Type B pancreatic cell (in vitro differentiated cells): ENCODE data around the gene PKP2. TPM values are rescaled to one million over a fixed set of nuclear protein-coding genes. Genes with fewer than 3 reads are reported as not detected.
A peak's percentile ranks its signal among the peaks of the same experiment; 100 is the strongest.

ENCODE experiments used
- DNase-seq: peaks from one replicate; pipeline ENCODE4 v3.0.0; 2021; ENCODE audit warnings: mixed read lengths; ENCODE audit not compliant: unreplicated experiment; ENCODE audit errors: extremely low spot score
- H3K27ac Mint-ChIP-seq: 2 replicates; pipeline ENCODE4 v1.8.0; 2021; ENCODE audit warnings: mild to moderate bottlenecking, mixed read lengths
- H3K27me3 Mint-ChIP-seq: 2 replicates; pipeline ENCODE4 v1.8.0; 2021; ENCODE audit warnings: mixed read lengths
- H3K36me3 Mint-ChIP-seq: 2 replicates; pipeline ENCODE4 v1.8.0; 2021; ENCODE audit warnings: mixed read lengths
- H3K4me1 Mint-ChIP-seq: one replicate; pipeline ENCODE4 v1.8.0; 2021; ENCODE audit warnings: mixed read lengths; ENCODE audit not compliant: unreplicated experiment
- H3K4me3 Mint-ChIP-seq: 2 replicates; pipeline ENCODE4 v1.8.0; 2021; ENCODE audit warnings: mild to moderate bottlenecking, mixed read lengths
- H3K9me3 Mint-ChIP-seq: 2 replicates; pipeline ENCODE4 v1.8.0; 2021; ENCODE audit warnings: mixed read lengths
- total RNA-seq: library from RNA; stranded (reverse); gene quantifications from 2 replicates; pipeline ENCODE4 v1.2.1, GENCODE V29; 2021; ENCODE audit warnings: low replicate concordance
- TF ChIP-seq, protein P1 (sequence below): fragments of 200-600 bp; sonication (generic); conservative IDR thresholded peaks from 2 replicates; pipeline ENCODE4 v1.5.0; 2021; ENCODE audit warnings: antibody characterized with exemption, mild to moderate bottlenecking

Gene PKP2
- total RNA-seq, 1 donor from 2014 or later = 29.5 TPM

DNA sequence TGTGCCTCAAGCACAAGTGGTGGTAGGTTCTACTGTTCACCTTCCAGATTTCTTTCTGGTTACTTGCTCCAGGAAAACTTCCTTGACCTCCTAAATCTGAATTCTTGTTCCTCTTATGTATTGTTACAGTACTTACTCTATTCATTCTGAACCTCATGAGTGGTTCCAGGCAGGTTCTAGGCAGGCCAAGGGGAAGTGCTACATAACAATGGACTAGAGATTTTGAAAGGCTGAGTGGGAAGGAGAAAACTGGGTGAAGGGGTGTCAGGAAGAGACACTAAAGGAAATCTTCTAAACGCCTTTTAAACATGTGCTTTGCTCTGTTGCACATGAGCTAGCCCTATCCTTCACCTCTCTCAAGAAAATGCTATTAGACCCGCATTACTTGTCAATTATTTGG is 142.5 kb downstream of the PKP2 start:
- TF ChIP-seq, protein P1, sequence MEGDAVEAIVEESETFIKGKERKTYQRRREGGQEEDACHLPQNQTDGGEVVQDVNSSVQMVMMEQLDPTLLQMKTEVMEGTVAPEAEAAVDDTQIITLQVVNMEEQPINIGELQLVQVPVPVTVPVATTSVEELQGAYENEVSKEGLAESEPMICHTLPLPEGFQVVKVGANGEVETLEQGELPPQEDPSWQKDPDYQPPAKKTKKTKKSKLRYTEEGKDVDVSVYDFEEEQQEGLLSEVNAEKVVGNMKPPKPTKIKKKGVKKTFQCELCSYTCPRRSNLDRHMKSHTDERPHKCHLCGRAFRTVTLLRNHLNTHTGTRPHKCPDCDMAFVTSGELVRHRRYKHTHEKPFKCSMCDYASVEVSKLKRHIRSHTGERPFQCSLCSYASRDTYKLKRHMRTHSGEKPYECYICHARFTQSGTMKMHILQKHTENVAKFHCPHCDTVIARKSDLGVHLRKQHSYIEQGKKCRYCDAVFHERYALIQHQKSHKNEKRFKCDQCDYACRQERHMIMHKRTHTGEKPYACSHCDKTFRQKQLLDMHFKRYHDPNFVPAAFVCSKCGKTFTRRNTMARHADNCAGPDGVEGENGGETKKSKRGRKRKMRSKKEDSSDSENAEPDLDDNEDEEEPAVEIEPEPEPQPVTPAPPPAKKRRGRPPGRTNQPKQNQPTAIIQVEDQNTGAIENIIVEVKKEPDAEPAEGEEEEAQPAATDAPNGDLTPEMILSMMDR = no peak
- Mint-ChIP-seq H3K27me3 (no peaks in the 10 kb centered on the region), H3K36me3 (peaks cover 16% of the 10 kb centered on the region), H3K27ac (peak overlapping the region; percentile 98), H3K4me3 (peak overlapping the region; percentile 87), H3K4me1 (peaks cover 13% of the 10 kb centered on the region), H3K9me3 (no peaks in the 10 kb centered on the region)
- no peak for DNase-seq

DNA sequence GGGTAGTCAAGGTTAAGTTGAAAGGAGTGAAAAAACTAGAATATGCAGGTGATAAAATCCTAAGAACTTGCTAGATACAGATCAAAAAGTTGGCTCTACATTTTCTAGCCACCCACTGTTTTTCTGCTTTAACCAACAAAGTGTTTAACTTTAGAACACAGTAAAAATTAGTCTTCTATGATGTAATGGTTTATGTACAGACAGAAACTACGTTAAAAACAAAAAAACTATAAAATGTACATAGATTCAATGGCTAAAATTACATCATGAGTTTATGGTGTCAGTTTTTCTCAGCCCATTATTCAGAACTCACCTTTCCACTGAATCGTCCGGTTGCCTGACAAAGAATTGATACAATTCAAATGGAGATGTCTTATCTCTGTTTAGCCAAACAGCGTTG is 143.0 kb downstream of the PKP2 start:
- DNase-seq = no peak
- Mint-ChIP-seq H3K9me3 (no peaks in the 10 kb centered on the region), H3K27ac (peak overlapping the region; percentile 98), H3K27me3 (no peaks in the 10 kb centered on the region), H3K36me3 (peaks cover 17% of the 10 kb centered on the region), H3K4me3 (peak overlapping the region; percentile 87), H3K4me1 (peaks cover 13% of the 10 kb centered on the region)
- TF ChIP-seq, protein P1 = no peak

GRCh38 chr12:32743264-32743663 is 153.3 kb downstream of the PKP2 start:
- H3K9me3 Mint-ChIP-seq = no peaks in the 10 kb centered on the region
- H3K4me3 Mint-ChIP-seq = no peak overlapping the region
- peaks cover 57% of the 10 kb centered on the region for H3K36me3 Mint-ChIP-seq
- no peak overlapping the region for H3K27ac Mint-ChIP-seq
- H3K4me1 Mint-ChIP-seq = no peaks in the 10 kb centered on the region
- H3K27me3 Mint-ChIP-seq = no peaks in the 10 kb centered on the region
- no peak for DNase-seq
- TF ChIP-seq, protein P1 = no peak

DNA sequence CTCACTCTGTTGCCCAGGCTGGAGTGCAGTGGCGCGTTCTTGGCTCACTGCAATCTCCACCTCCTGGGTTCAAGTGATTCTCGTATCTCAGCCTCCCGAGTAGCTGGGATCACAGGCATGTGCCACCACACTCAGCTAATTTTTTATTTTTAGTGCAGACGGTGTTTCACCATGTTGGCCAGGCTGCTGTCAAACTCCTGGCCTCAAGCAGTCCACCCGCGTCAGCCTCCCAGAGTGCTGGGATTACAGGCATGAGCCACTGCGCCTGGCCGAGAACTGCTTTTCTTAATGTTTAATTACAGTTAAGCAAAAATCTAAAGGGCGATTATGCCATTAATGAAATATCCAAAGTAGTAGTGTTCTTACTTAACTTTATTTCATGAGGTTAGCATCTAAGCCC is 154.4 kb downstream of the PKP2 start:
- H3K9me3 Mint-ChIP-seq = no peaks in the 10 kb centered on the region
- DNase-seq = no peak
- no peak overlapping the region for H3K4me3 Mint-ChIP-seq
- no peaks in the 10 kb centered on the region for H3K4me1 Mint-ChIP-seq
- TF ChIP-seq, protein P1 = no peak
- H3K27me3 Mint-ChIP-seq = no peaks in the 10 kb centered on the region
- no peak overlapping the region for H3K27ac Mint-ChIP-seq
- peaks cover 55% of the 10 kb centered on the region for H3K36me3 Mint-ChIP-seq

Other genes starting within 250 kb of the PKP2 start
- 76.8 and 121 TPM in 2 replicates for gene DNM1L, start 217.5 kb downstream of the PKP2 start, total RNA-seq
- gene YARS2, start 140.9 kb downstream of the PKP2 start, total RNA-seq = 23.6 and 31.4 TPM in 2 replicates